Osteoblast (primary cell): ENCODE measurements around the gene NFIC. TPM values are rescaled to one million over a fixed set of nuclear protein-coding genes. Genes with fewer than 3 reads are reported as not detected.

Source experiments
- DNase-seq: peaks from one replicate; pipeline ENCODE4 v3.0.0; 2011; ENCODE audit warnings: low spot score, mixed read lengths; ENCODE audit not compliant: insufficient read length; ENCODE audit errors: missing footprints
- H2AFZ ChIP-seq: 2 replicates; pipeline ENCODE4 v1.6.0; 2011; ENCODE audit warnings: mild to moderate bottlenecking, low read length
- H3K27ac ChIP-seq: 2 replicates; pipeline ENCODE4 v1.5.1; 2011; ENCODE audit warnings: mild to moderate bottlenecking, low read depth, low read length, moderate library complexity
- H3K27me3 ChIP-seq: 2 replicates; pipeline ENCODE4 v1.6.0; 2012; ENCODE audit warnings: mild to moderate bottlenecking, control low read depth, inconsistent platforms, low read length, moderate library complexity; ENCODE audit not compliant: insufficient read depth
- H3K36me3 ChIP-seq: 2 replicates; pipeline ENCODE4 v1.5.1; 2011; ENCODE audit warnings: mild to moderate bottlenecking, low read length, control low read depth, moderate library complexity; ENCODE audit not compliant: insufficient read depth
- H3K4me1 ChIP-seq: 2 replicates; pipeline ENCODE4 v1.5.1; 2011; ENCODE audit warnings: mild to moderate bottlenecking, low read length, control low read depth, moderate library complexity; ENCODE audit not compliant: insufficient read depth
- H3K4me2 ChIP-seq: 2 replicates; pipeline ENCODE4 v1.6.0; 2011; ENCODE audit warnings: mild to moderate bottlenecking, low read length; ENCODE audit not compliant: insufficient read depth
- H3K4me3 ChIP-seq: fragments of 200-600 bp; sonication (generic); 3 replicates; pipeline ENCODE4 v1.5.1; 2012; ENCODE audit warnings: mild to moderate bottlenecking, low read length, inconsistent platforms; ENCODE audit not compliant: insufficient read depth
- H3K79me2 ChIP-seq: 2 replicates; pipeline ENCODE4 v1.6.0; 2012; ENCODE audit warnings: mild to moderate bottlenecking, low read length, control low read depth, inconsistent platforms; ENCODE audit not compliant: insufficient read depth
- H3K9me3 ChIP-seq: 2 replicates; pipeline ENCODE4 v1.5.1; 2011; ENCODE audit warnings: low read depth, low read length, control low read depth
- H4K20me1 ChIP-seq: 2 replicates; pipeline ENCODE4 v1.6.0; 2012; ENCODE audit warnings: mild to moderate bottlenecking, low read length, control low read depth; ENCODE audit not compliant: insufficient read depth
- CTCF ChIP-seq: IDR thresholded peaks from 2 replicates; pipeline ENCODE4 v1.5.1; 2011; ENCODE audit warnings: mild to moderate bottlenecking, low read depth, low read length, moderate library complexity; ENCODE audit errors: extremely low read depth
- total RNA-seq: library from RNA; depleted of rRNA; stranded (reverse); fragments of >200 nt; gene quantifications from 2 replicates; pipeline ENCODE4 v1.2.3, GENCODE V29; 2012

NFIC gene
- total RNA-seq, 1 donor = 61.2 TPM

GRCh38 chr19:3370728-3371591 lies 4.6 kb downstream of the NFIC start:
- peaks cover 70% of the 10 kb centered on the region for H4K20me1 ChIP-seq

GRCh38 chr19:3372413-3372812 lies 6.0 kb downstream of the NFIC start:
- Histone ChIP-seq H3K4me3 (no peak overlapping the region), H4K20me1 (peaks cover 75% of the 10 kb centered on the region), H3K79me2 (peaks cover 95% of the 10 kb centered on the region), H3K36me3 (peaks cover 5% of the 10 kb centered on the region), H3K4me1 (peaks cover 53% of the 10 kb centered on the region), H3K27me3 (no peaks in the 10 kb centered on the region), H3K4me2 (no peak overlapping the region), H3K27ac (no peak overlapping the region), H2AFZ (no peak overlapping the region), H3K9me3 (no peaks in the 10 kb centered on the region)
- no peak for TF ChIP-seq CTCF
- peak; percentile 46 for DNase-seq

More at GRCh38 chr19:3370728-3371591, 4.6 kb downstream of the NFIC start:
- H3K4me2 ChIP-seq = peak overlapping the region; percentile 92
- H3K27me3 ChIP-seq = no peaks in the 10 kb centered on the region
- no peak overlapping the region for H3K4me3 ChIP-seq
- peak; percentile 68 for DNase-seq
- peaks cover 98% of the 10 kb centered on the region for H3K79me2 ChIP-seq
- peaks cover 53% of the 10 kb centered on the region for H3K4me1 ChIP-seq
- H2AFZ ChIP-seq = no peak overlapping the region
- peaks cover 5% of the 10 kb centered on the region for H3K36me3 ChIP-seq
- H3K9me3 ChIP-seq = no peaks in the 10 kb centered on the region
- TF ChIP-seq CTCF = no peak
- H3K27ac ChIP-seq = no peak overlapping the region

GRCh38 chr19:3373971-3374368 lies 7.6 kb downstream of the NFIC start:
- Histone ChIP-seq H3K36me3 (peaks cover 8% of the 10 kb centered on the region), H3K27ac (peak overlapping the region; percentile 52), H2AFZ (no peak overlapping the region), H3K4me3 (no peak overlapping the region), H3K27me3 (no peaks in the 10 kb centered on the region), H3K79me2 (peaks cover 94% of the 10 kb centered on the region), H3K4me2 (peak overlapping the region; percentile 57), H4K20me1 (peaks cover 73% of the 10 kb centered on the region), H3K9me3 (no peaks in the 10 kb centered on the region), H3K4me1 (peaks cover 38% of the 10 kb centered on the region)
- DNase-seq = peak; percentile 76
- no peak for TF ChIP-seq CTCF

- peak overlapping the region; percentile 52 for H3K27ac ChIP-seq
- peak; percentile 74 for DNase-seq
- H2AFZ ChIP-seq = no peak overlapping the region
- peaks cover 8% of the 10 kb centered on the region for H3K36me3 ChIP-seq
- peaks cover 89% of the 10 kb centered on the region for H3K79me2 ChIP-seq
- peaks cover 34% of the 10 kb centered on the region for H3K4me1 ChIP-seq
- H3K4me2 ChIP-seq = peak overlapping the region; percentile 57
- H3K4me3 ChIP-seq = no peak overlapping the region
- no peak for TF ChIP-seq CTCF
- H3K27me3 ChIP-seq = no peaks in the 10 kb centered on the region
- H4K20me1 ChIP-seq = peaks cover 72% of the 10 kb centered on the region
- no peaks in the 10 kb centered on the region for H3K9me3 ChIP-seq
Measured at GRCh38 chr19:3374369-3375112, 8.2 kb downstream of the NFIC start.
